Right cardiac atrium (tissue), 5 donors: ENCODE measurements around the gene RYR1. TPM values are rescaled to one million over a fixed set of nuclear protein-coding genes. Genes with fewer than 3 reads are reported as not detected.
A peak's percentile ranks its signal among the peaks of the same experiment; 100 is the strongest.
"Not testable (repeated sequence)": the region's sequence is repeated elsewhere in the genome, so short reads cannot be mapped to it uniquely, and the experiment has no call there.

Source experiments
- ATAC-seq, 2 donors: fragments of 200-7000 bp; cut with Tn5 transposase; one replicate each; pipeline versions ENCODE4 v1.8.0 to v1.9.1; 2020; ENCODE audit warnings: moderate library complexity in 2 of 2, mild to moderate bottlenecking in 1 of 2
- DNase-seq, 3 donors: peaks; one replicate each; pipeline ENCODE4 v3.0.0-alpha.2; 2020
- H3K27ac ChIP-seq: one replicate; pipeline ENCODE4 v1.5.1; 2013; ENCODE audit warnings: mild to moderate bottlenecking, low read length, control low read depth, moderate library complexity
- H3K27me3 ChIP-seq: one replicate; pipeline ENCODE4 v1.6.1; 2013; ENCODE audit not compliant: control insufficient read depth, insufficient read depth
- H3K4me1 ChIP-seq: one replicate; pipeline ENCODE4 v1.6.1; 2013; ENCODE audit warnings: low read length; ENCODE audit not compliant: control insufficient read depth, insufficient read depth
- H3K4me3 ChIP-seq: one replicate; pipeline ENCODE4 v1.5.1; 2013; ENCODE audit warnings: low read length, control low read depth
- H3K9me3 ChIP-seq: one replicate; pipeline ENCODE4 v1.6.1; 2013; ENCODE audit warnings: low read length; ENCODE audit not compliant: control insufficient read depth
- WGBS: extraction: QIAGEN DNeasy Blood & Tissue Kit; methylation state at CpG from one replicate; pipeline ENCODE4 v1.1.7; 2013; 5-methylcytosine and 5-hydroxymethylcytosine counted together
- intact Hi-C, 4 donors: fragments of 100-400 bp; cut with DNase I; formaldehyde crosslinking; loops; one replicate each; pipeline versions ENCODE4 v1.11.0 to v1.14.0; 2022 to 2023
- polyA plus RNA-seq: library from polyadenylated mRNA; stranded (reverse); fragments of 200-250 nt; gene quantifications from one replicate; pipeline ENCODE4 v1.2.3, GENCODE V29; 2013
- total RNA-seq, 4 donors: library from RNA; stranded (reverse); fragmentation: NEBNext Ultra II Directional; extraction: Animal tissue kit (Norgen Biotek cat#: 25700); gene quantifications; one replicate each; pipeline ENCODE4 v1.2.1, GENCODE V29; 2021
- donor health status: healthy with polysubstance abuse.
- donor health status: DM: no; HTN: yes; CAD: no.
- donor health status: DM: no; HTN: no; CAD: no.
- donor health status: DM: no; HTN: yes; CAD: no; lungs with severe emphysema.
- donor health status: DM: yes; HTN: yes; CAD: no.

Gene RYR1
- total and polyA plus RNA-seq, 5 donors, result 0.80 to 1.6 (median 1.1) TPM

DNA sequence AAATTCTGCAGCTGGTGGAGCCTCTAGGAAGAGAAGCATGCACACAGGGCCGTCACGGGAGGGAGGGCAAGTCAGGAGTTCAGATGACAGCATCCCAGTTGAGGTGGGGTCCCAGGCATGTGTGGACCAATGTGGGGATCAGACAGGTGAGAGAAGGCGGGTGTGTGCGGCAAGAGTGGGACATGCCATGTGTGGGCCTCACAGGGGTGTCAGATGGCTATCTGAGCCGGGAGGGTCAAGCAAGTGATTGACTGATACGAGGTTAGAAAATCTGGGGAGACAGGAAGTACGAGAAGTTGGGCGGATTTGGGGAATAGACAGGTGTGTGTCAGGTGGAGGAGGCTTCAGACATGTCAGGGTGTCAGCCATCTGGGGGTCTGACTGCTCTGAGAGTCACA is 16.3 kb upstream of the RYR1 start:
- ATAC-seq, result no peak
- H3K4me1 ChIP-seq, result no peaks in the 10 kb centered on the region
- 75% methylated on average over 8 of the region's 8 CpGs for WGBS
- intact Hi-C loops, result no loop called here
- H3K27ac ChIP-seq, result no peak overlapping the region
- no peaks in the 10 kb centered on the region for H3K27me3 ChIP-seq
- no peak overlapping the region for H3K4me3 ChIP-seq
- H3K9me3 ChIP-seq, result no peaks in the 10 kb centered on the region
- DNase-seq, result no peak

GRCh38 chr19:38417544-38418506 is 15.7 kb upstream of the RYR1 start:
- no peaks in the 10 kb centered on the region for H3K9me3 ChIP-seq
- no peaks in the 10 kb centered on the region for H3K27me3 ChIP-seq
- DNase-seq (peak; percentile 75 to 89 (median 85)), ATAC-seq (peak; percentile 78 to 93)
- peak overlapping the region; percentile 22 for H3K4me3 ChIP-seq
- 6% methylated on average over 49 of the region's 49 CpGs for WGBS
- intact Hi-C loops, result no loop called here
- no peak overlapping the region for H3K27ac ChIP-seq
- H3K4me1 ChIP-seq, result no peaks in the 10 kb centered on the region

GRCh38 chr19:38420935-38421334 is 12.6 kb upstream of the RYR1 start:
- ATAC-seq, result no peak
- 86% methylated on average over 9 of the region's 9 CpGs for WGBS
- intact Hi-C loops, result no loop called here
- Histone ChIP-seq H3K9me3 (no peaks in the 10 kb centered on the region), H3K27ac (no peak overlapping the region), H3K27me3 (no peaks in the 10 kb centered on the region), H3K4me3 (no peak overlapping the region), H3K4me1 (no peaks in the 10 kb centered on the region)
- DNase-seq, result no peak

DNA sequence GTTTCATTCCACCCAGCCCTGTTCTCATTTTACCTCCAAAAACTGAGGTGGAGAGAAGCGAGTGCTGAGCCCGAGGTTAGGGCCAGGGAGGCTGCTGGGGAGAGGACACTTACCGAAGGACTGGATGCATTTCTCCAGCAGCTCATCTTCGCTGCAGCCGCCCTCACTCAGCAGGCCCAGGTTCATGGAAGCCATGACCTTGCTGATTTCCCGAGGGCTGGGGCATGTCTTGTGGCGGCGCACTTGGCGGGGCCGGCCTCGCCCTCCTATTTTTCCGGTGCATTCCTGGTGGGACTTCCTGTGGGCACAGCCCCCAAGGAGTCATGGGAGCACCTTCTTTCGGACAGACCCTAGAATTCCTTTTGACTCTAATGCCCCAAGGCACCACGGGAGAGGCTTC is 11.6 kb upstream of the RYR1 start:
- ATAC-seq (no peak), DNase-seq (no peak)
- intact Hi-C loops, result no loop called here
- Histone ChIP-seq H3K4me1 (no peaks in the 10 kb centered on the region), H3K27me3 (no peaks in the 10 kb centered on the region), H3K27ac (no peak overlapping the region), H3K4me3 (no peak overlapping the region), H3K9me3 (no peaks in the 10 kb centered on the region)
- 75% methylated on average over 14 of the region's 14 CpGs for WGBS

- no peaks in the 10 kb centered on the region for H3K27me3 ChIP-seq
These were observed 11.1 kb upstream of the RYR1 start for GRCh38 chr19:38422438-38422837.

DNA sequence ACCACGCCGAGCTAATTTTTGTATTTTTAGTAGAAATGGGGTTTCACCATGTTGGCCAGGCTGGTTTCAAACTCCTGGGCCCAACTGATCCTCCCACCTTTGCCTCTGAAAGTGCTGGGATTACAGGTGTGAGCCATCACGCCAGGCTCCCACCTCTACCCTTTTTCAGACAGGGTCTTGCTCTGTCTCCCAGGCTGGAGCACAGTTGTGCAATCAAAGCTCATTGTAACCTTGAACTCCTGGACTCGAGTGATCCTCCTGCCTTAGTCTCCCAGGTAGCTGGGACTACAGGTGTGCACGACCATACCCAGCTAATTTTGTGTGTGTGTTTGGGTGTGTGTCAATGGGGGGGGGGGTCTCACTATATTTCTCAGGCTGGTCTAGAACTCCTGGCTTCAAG is 9.2 kb upstream of the RYR1 start:
- intact Hi-C loops, result no loop called here
- Histone ChIP-seq H3K27me3 (no peaks in the 10 kb centered on the region), H3K9me3 (no peaks in the 10 kb centered on the region), H3K27ac (no peak overlapping the region), H3K4me3 (no peak overlapping the region), H3K4me1 (no peaks in the 10 kb centered on the region)
- 86% methylated on average over 5 of the region's 5 CpGs for WGBS
- no peak for ATAC-seq
- no peak for DNase-seq

More at GRCh38 chr19:38422438-38422837, 11.1 kb upstream of the RYR1 start:
- intact Hi-C loops, result no loop called here
- ATAC-seq (no peak), DNase-seq (no peak)
- no peak overlapping the region for H3K27ac ChIP-seq
- 85% methylated on average over 7 of the region's 7 CpGs for WGBS
- H3K4me3 ChIP-seq, result no peak overlapping the region
- H3K9me3 ChIP-seq, result no peaks in the 10 kb centered on the region
- H3K4me1 ChIP-seq, result no peaks in the 10 kb centered on the region

DNA sequence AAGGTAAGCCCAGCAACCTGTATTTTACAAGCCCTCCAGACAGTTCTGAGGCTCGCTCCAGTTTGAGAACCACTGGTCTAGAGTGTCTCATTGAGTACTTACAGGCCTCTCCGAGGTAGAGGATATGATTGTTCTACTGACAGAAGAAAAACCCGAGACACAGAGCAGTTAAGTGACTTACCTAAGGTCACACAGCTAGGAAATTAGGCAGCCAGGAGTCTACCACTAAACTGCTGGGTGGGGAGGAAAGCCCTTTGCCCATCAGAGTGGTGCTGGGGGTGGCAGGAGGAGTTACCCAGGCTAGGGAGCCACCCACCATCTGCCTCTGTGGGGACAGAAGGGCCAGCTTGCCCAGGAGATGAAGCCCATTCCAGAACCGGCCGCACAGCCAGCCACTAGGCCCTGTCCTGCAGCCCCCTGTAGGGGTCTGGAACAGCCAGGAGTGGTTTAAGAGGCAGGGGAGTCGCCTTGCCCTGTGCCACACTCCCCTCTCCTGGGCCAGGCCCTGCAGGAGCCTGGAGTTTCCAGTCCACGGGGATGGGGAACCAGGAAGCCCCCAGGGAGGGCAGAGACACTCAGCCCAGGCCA is 8.2 kb upstream of the RYR1 start:
- Histone ChIP-seq H3K4me1 (no peaks in the 10 kb centered on the region), H3K9me3 (no peaks in the 10 kb centered on the region), H3K27ac (no peak overlapping the region), H3K27me3 (no peaks in the 10 kb centered on the region), H3K4me3 (peak overlapping the region; percentile 29)
- ATAC-seq, result peak; percentile 20 to 26
- 68% methylated on average over 7 of the region's 7 CpGs for WGBS
- intact Hi-C loops, result no loop called here
- no peak for DNase-seq

DNA sequence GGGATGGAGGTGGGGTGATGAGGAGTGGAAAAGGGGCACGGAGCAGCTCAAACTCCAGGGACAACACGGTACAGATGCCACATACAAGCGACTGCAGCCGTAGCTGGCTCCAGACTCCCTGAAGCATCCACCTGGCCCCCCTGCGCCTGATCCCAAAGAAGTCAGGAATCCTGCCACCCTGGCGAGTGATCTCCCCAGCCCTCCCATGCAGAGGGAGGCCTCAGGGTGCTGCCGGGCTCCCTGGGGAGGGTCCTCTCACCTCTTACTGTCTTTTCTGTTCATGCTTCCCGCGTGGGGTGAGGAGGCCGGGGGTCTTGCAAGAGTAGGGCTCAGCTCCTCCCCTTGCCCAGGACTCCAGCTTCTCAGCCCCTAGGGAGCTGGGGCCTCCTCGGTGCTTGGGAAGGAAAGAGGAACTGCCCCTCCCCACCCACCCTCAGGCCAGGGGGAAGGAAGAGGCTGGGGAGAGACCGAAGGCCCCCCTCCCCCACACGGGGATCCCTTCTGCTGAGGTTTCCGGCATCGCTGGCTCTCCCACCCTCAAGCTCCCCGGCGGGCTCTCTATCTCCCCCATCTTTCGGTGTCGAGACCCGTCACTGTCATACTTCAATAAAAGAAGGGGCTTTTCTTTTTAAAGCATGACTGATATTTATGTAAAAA is 7.6 kb upstream of the RYR1 start, which contains the start of gene RASGRP4:
TSS of gene RASGRP4 (minus strand) at position 410 of the 657 bp plus-strand sequence. CDS start at position 282, 128 bp downstream.
- ATAC-seq, result peak; percentile 41 to 51
- H3K27me3 ChIP-seq, result no peaks in the 10 kb centered on the region
- H3K4me3 ChIP-seq, result peak within 1 kb of the TSS; percentile 29
- WGBS, result 13% methylated on average over 20 of the region's 20 CpGs
- no peaks in the 10 kb centered on the region for H3K4me1 ChIP-seq
- DNase-seq, result peak; percentile 43 to 78 (median 75)
- H3K27ac ChIP-seq, result no peak within 1 kb of the TSS
- no peaks in the 10 kb centered on the region for H3K9me3 ChIP-seq
- intact Hi-C loops, result no loop called here

GRCh38 chr19:38427035-38427677 is 6.3 kb upstream of the RYR1 start:
- H3K27ac ChIP-seq, H3K9me3 ChIP-seq, H3K27me3 ChIP-seq, DNase-seq, H3K4me3 ChIP-seq, intact Hi-C loops, ATAC-seq, H3K4me1 ChIP-seq: not testable (repeated sequence)
- WGBS, result 74% methylated on average over 16 of the region's 17 CpGs

- no peaks in the 10 kb centered on the region for H3K27me3 ChIP-seq
These were observed 4.3 kb upstream of the RYR1 start for GRCh38 chr19:38429055-38429810.

More at GRCh38 chr19:38429055-38429810, 4.3 kb upstream of the RYR1 start:
- Histone ChIP-seq H3K4me3 (no peak overlapping the region), H3K27ac (no peak overlapping the region), H3K4me1 (no peaks in the 10 kb centered on the region), H3K9me3 (no peaks in the 10 kb centered on the region)
- intact Hi-C loops, result no loop called here
- DNase-seq (no peak), ATAC-seq (no peak)
- WGBS, result 63% methylated on average over 14 of the region's 14 CpGs
